Thoracic aorta (tissue), 2 donors: ENCODE data around the gene PRDM7. TPM values are rescaled to one million over a fixed set of nuclear protein-coding genes. Genes with fewer than 3 reads are reported as not detected.
"Not testable (repeated sequence)": the region's sequence is repeated elsewhere in the genome, so short reads cannot be mapped to it uniquely, and the experiment has no call there.

Experiments
- ATAC-seq: fragments of 150-250 bp; one replicate; pipeline ENCODE4 v1.8.0; 2017; ENCODE audit warnings: low read depth; ENCODE audit not compliant: insufficient number of reproducible peaks, low FRiP score
- DNase-seq: peaks from one replicate; pipeline ENCODE4 v3.0.0-alpha.2; 2020; ENCODE audit warnings: low spot score
- H3K27ac ChIP-seq, 2 donors: fragments of 200-600 bp; sonication (generic); 1 replicate in 1 of 2; 2 replicates in 1 of 2; pipeline ENCODE4 v1.5.1; 2016; ENCODE audit warnings: mild to moderate bottlenecking in 2 of 2, moderate library complexity in 2 of 2
- H3K27me3 ChIP-seq: fragments of 200-600 bp; sonication (generic); replicated peaks from 2 replicates; pipeline ENCODE4 v1.6.0; 2016; ENCODE audit warnings: mild to moderate bottlenecking; ENCODE audit not compliant: insufficient read depth
- H3K36me3 ChIP-seq: fragments of 200-600 bp; sonication (generic); one replicate; pipeline ENCODE4 v1.5.1; 2016
- H3K4me1 ChIP-seq, 2 donors: fragments of 200-600 bp; sonication (generic); 1 replicate in 1 of 2; 2 replicates in 1 of 2; pipeline versions ENCODE4 v1.5.1 to v1.6.0; 2016; ENCODE audit warnings: low read depth in 2 of 2, mild to moderate bottlenecking in 1 of 2; ENCODE audit not compliant: control insufficient read depth in 1 of 2
- H3K4me3 ChIP-seq: fragments of 200-600 bp; sonication (generic); 2 replicates; pipeline ENCODE4 v1.5.1; 2016; ENCODE audit warnings: mild to moderate bottlenecking
- H3K9me3 ChIP-seq: fragments of 200-600 bp; sonication (generic); 2 replicates; pipeline ENCODE4 v1.5.1; 2016
- total RNA-seq, 2 donors: library from RNA; depleted of rRNA; stranded (reverse); fragments of >200 nt; gene quantifications; one replicate each; pipeline versions ENCODE4 v1.1.0 to v1.2.3, GENCODE V29; 2016
- TF ChIP-seq, protein P1 (sequence below): fragments of 200-600 bp; sonication (generic); IDR thresholded peaks from one replicate; pipeline ENCODE4 v1.5.1; 2019; ENCODE audit warnings: antibody characterized with exemption

Gene PRDM7
- total RNA-seq, 2 donors from 2014 or later = not detected

DNA sequence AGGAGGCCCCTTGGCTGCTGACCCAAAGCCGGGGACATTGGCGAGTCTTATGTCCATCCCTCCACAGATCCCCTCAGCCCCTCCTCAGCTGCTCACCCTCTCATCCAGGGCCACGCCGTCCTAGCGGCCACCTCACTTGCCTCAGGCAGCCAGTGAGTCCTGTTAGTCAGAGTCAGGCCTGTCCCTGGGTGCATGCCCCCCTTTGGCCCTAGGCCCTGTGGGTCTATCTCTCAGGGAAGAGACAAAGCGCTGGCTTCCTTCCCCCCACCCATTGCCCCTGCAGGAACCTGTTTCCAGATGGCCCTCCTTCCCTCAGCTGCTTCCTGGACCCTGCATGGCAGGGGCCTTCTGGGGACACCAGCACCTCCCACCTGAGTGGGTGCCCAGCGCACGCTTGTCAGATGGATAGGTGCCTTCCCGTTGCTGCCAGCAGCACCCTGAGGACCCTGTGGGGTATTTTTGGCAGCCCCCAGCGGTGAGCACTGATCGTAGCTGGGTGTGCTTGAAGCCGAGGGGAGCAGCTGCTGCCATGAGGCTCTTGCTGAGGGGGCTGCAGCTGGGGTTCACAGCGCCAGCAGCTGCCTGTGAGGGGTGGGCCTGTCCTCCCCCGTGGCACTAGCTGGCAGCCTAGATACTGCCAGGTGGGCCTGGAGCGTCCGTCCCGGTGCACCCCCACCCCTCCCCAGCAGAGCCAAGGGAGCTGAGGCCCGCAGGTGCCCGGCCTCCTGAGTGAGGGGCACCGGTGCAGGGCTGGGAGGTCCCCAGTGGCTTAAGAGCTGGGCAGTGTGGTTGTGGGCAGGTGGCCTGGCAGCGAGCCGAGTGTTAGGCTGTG, 66.2 kb downstream of the PRDM7 start:
- peaks cover 0 to 1% of the 10 kb centered on the region in 2 donors for H3K4me1 ChIP-seq
- no peaks in the 10 kb centered on the region for H3K9me3 ChIP-seq
- DNase-seq = no peak
- no peak for ATAC-seq
- no peaks in the 10 kb centered on the region for H3K36me3 ChIP-seq
- no peak overlapping the region for H3K27ac ChIP-seq
- H3K27me3 ChIP-seq = no peaks in the 10 kb centered on the region
- TF ChIP-seq, protein P1, sequence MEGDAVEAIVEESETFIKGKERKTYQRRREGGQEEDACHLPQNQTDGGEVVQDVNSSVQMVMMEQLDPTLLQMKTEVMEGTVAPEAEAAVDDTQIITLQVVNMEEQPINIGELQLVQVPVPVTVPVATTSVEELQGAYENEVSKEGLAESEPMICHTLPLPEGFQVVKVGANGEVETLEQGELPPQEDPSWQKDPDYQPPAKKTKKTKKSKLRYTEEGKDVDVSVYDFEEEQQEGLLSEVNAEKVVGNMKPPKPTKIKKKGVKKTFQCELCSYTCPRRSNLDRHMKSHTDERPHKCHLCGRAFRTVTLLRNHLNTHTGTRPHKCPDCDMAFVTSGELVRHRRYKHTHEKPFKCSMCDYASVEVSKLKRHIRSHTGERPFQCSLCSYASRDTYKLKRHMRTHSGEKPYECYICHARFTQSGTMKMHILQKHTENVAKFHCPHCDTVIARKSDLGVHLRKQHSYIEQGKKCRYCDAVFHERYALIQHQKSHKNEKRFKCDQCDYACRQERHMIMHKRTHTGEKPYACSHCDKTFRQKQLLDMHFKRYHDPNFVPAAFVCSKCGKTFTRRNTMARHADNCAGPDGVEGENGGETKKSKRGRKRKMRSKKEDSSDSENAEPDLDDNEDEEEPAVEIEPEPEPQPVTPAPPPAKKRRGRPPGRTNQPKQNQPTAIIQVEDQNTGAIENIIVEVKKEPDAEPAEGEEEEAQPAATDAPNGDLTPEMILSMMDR = no peak
- no peak overlapping the region for H3K4me3 ChIP-seq

GRCh38 chr16:90009172-90009899, 67.8 kb downstream of the PRDM7 start:
- TF ChIP-seq, protein P1 = no peak
- Histone ChIP-seq H3K9me3 (no peaks in the 10 kb centered on the region), H3K27me3 (no peaks in the 10 kb centered on the region), H3K36me3 (no peaks in the 10 kb centered on the region), H3K4me1 (no peaks in the 10 kb centered on the region), H3K27ac (no peak overlapping the region), H3K4me3 (no peak overlapping the region)
- ATAC-seq (no peak), DNase-seq (no peak)

GRCh38 chr16:90008708-90009145, 68.4 kb downstream of the PRDM7 start:
- no peak overlapping the region for H3K27ac ChIP-seq

DNA sequence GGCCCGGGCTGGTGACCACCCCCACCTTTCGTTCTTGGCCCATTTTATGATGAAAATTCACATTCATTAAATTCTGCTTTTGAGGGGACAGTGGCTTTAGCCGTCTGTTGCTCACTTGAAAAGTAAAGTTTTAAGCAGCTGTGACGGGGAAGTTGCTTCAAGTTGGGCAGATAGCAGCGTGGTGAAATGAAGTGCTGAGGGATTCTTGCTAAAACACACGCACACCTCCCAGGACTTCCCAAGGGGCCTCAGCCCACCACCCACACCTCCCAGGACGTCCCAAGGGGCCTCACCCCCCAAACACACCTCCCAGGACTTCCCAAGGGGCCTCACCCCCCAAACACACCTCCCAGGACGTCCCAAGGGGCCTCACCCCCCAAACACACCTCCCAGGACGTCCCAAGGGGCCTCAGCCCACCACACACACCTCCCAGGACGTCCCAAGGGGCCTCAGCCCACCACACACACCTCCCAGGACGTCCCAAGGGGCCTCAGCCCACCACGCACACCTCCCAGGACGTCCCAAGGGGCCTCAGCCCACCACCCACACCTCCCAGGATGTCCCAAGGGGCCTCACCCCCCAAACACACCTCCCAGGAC, 69.4 kb downstream of the PRDM7 start:
- H3K4me1 ChIP-seq, H3K9me3 ChIP-seq, H3K4me3 ChIP-seq, DNase-seq, ATAC-seq, H3K36me3 ChIP-seq, H3K27ac ChIP-seq, H3K27me3 ChIP-seq: not testable (repeated sequence)

More at GRCh38 chr16:90008708-90009145, 68.4 kb downstream of the PRDM7 start:
- Histone ChIP-seq H3K27me3 (no peaks in the 10 kb centered on the region), H3K4me3 (no peak overlapping the region), H3K36me3 (no peaks in the 10 kb centered on the region), H3K4me1 (no peaks in the 10 kb centered on the region), H3K9me3 (no peaks in the 10 kb centered on the region)
- ATAC-seq (no peak), DNase-seq (no peak)
- TF ChIP-seq, protein P1 = no peak

DNA sequence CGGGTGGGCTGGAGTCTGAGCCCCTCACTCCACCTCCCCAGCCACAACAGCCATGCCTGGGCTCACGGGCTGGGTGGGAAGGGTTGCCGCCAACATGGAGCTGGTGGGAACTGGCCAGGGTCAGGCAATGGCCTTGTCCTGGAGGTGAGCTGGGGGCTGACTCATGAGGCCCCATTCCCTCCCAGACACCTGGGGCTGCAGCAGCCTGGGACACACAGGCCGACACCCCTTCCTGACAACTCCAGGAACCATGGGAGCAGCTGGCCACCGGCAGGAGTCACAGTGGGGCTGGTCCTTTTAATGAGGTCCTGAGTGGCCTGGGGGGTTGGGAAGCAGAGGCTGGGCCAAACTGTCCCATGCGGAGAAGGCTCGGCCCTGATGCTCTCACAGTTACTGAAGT, 70.1 kb downstream of the PRDM7 start:
- TF ChIP-seq, protein P1 = no peak
- no peak overlapping the region for H3K27ac ChIP-seq
- H3K36me3 ChIP-seq = no peaks in the 10 kb centered on the region

More for the DNA sequence above, 70.1 kb downstream of the PRDM7 start:
- ATAC-seq = no peak
- no peaks in the 10 kb centered on the region for H3K27me3 ChIP-seq
- H3K9me3 ChIP-seq = no peaks in the 10 kb centered on the region
- no peaks in the 10 kb centered on the region for H3K4me1 ChIP-seq
- DNase-seq = no peak
- H3K4me3 ChIP-seq = no peak overlapping the region

Other genes with a start within 250 kb of the PRDM7 start
- 1 to 10 TPM in 1 of 2 donors, not detected in 1; 2.0 TPM for gene SPIRE2, start 248.9 kb downstream of the PRDM7 start, total RNA-seq
- gene TCF25, start 203.7 kb downstream of the PRDM7 start, total RNA-seq = 100 to 1,000 TPM; 166 to 247 TPM
- gene MC1R, start 158.5 kb downstream of the PRDM7 start, total RNA-seq = 10 to 100 TPM; 13.1 to 19.3 TPM
- 10 to 100 TPM in 1 of 2 donors, 1 to 10 TPM in 1; 4.2 to 18.0 TPM for gene TUBB3, start 154.0 kb downstream of the PRDM7 start, total RNA-seq
- 100 to 1,000 TPM in 1 of 2 donors, 10 to 100 TPM in 1; 77.8 to 185 TPM for gene DEF8, start 128.6 kb downstream of the PRDM7 start, total RNA-seq
- gene DBNDD1, start 57.9 kb downstream of the PRDM7 start, total RNA-seq = 10 to 100 TPM in 1 of 2 donors, 1 to 10 TPM in 1; 8.7 to 19.9 TPM